Panc1 (cell line): ENCODE measurements around the gene SERINC3. TPM values are rescaled to one million over a fixed set of nuclear protein-coding genes. Genes with fewer than 3 reads are reported as not detected.

Source experiments
- ATAC-seq: fragments of 200-7000 bp; cut with Tn5 transposase; 2 replicates; pipeline ENCODE4 v1.9.1; 2020; ENCODE audit warnings: mild to moderate bottlenecking, moderate library complexity
- BruUV-seq: library from RNA; stranded (reverse); fragments of 400-500 nt; replicated peaks from 2 replicates; lab custom pipeline; 2021; lab: Mats Ljungman, UMichigan
- CTCF ChIA-PET: fragments of 300-600 bp; sonication (Branson Sonifier 250); formaldehyde crosslinking; loops from one replicate; lab custom pipeline; 2022; ENCODE audit warnings: antibody characterized with exemption; lab: Charles Lee
- POLR2A ChIA-PET: fragments of 300-600 bp; sonication (Branson Sonifier 250); formaldehyde crosslinking; loops from one replicate; lab custom pipeline; 2022; ENCODE audit warnings: antibody characterized with exemption; lab: Charles Lee
- DNase-seq: peaks from one replicate; pipeline ENCODE4 v3.0.0-alpha.2; 2010; ENCODE audit warnings: low read depth, low spot score
- H3K27ac ChIP-seq: 2 replicates; pipeline ENCODE4 v1.5.1; 2011; ENCODE audit warnings: mild to moderate bottlenecking, low read length, inconsistent platforms
- H3K27me3 ChIP-seq: fragments of 200-500 bp; sonication (Bioruptor generic); 2 replicates; pipeline ENCODE4 v1.6.0; 2014; ENCODE audit warnings: low read length, inconsistent platforms; ENCODE audit not compliant: control insufficient read depth, insufficient read depth
- H3K36me3 ChIP-seq: fragments of 200-500 bp; sonication (Bioruptor generic); 2 replicates; pipeline ENCODE4 v1.5.1; 2014; ENCODE audit warnings: inconsistent platforms, mild to moderate bottlenecking, low read length, moderate library complexity; ENCODE audit not compliant: control insufficient read depth, insufficient read depth
- H3K4me1 ChIP-seq: 2 replicates; pipeline ENCODE4 v1.5.1; 2011; ENCODE audit warnings: inconsistent platforms, mild to moderate bottlenecking, low read length, moderate library complexity; ENCODE audit not compliant: control insufficient read depth, insufficient read depth
- H3K4me3 ChIP-seq, 2 experiments: 2 replicates each; pipeline ENCODE4 v1.5.1; 2011 to 2012; ENCODE audit warnings: low read depth in 2 of 2, low read length in 2 of 2, mild to moderate bottlenecking in 2 of 2, inconsistent platforms in 1 of 2, moderate library complexity in 1 of 2
- H3K9me3 ChIP-seq: fragments of 200-500 bp; sonication (Bioruptor generic); 2 replicates; pipeline ENCODE4 v1.5.1; 2014; ENCODE audit warnings: low read depth, mild to moderate bottlenecking, inconsistent platforms, low read length, moderate library complexity; ENCODE audit not compliant: control insufficient read depth, insufficient read depth
- POLR2AphosphoS5 ChIP-seq: IDR thresholded peaks from 2 replicates; pipeline ENCODE4 v1.6.1; 2012; ENCODE audit warnings: mild to moderate bottlenecking, low read depth, low read length, moderate library complexity
- SIN3A ChIP-seq: IDR thresholded peaks from 2 replicates; pipeline ENCODE4 v1.6.1; 2012; ENCODE audit warnings: low read depth, mild to moderate bottlenecking, low read length, moderate library complexity, borderline replicate concordance; ENCODE audit not compliant: insufficient read depth
- TCF7L2 ChIP-seq: IDR thresholded peaks from 2 replicates; pipeline ENCODE4 v1.6.1; 2011; ENCODE audit warnings: mild to moderate bottlenecking, low read depth, low read length, inconsistent platforms
- in situ Hi-C: cut with HindIII; loops from 2 replicates; pipeline ENCODE4 v1.10.0; 2016; ENCODE audit warnings: low sequenced_read_pairs, low pct_unique_long_range_greater_than_20kb
- intact Hi-C: fragments of 100-400 bp; cut with micrococcal nuclease; formaldehyde crosslinking; loops from one replicate; pipeline ENCODE4 v1.10.0; 2022; ENCODE audit not compliant: unreplicated experiment
- total RNA-seq: library from RNA; stranded (reverse); gene quantifications from one replicate; pipeline ENCODE4 v1.2.1, GENCODE V29; 2021; ENCODE audit not compliant: unreplicated experiment
- TF ChIP-seq, protein P1 (sequence below), 2 experiments: IDR thresholded peaks; 2 replicates each; pipeline ENCODE4 v1.6.1; 2011 to 2012; ENCODE audit warnings: low read depth in 2 of 2, control low read depth in 1 of 2, low read length in 1 of 2, mild to moderate bottlenecking in 1 of 2, moderate library complexity in 1 of 2; ENCODE audit not compliant: insufficient read depth in 1 of 2
- TF ChIP-seq, protein P2 (sequence below): fragments of 450-650 bp; IDR thresholded peaks from 2 replicates; pipeline ENCODE4 v1.5.1; 2017; ENCODE audit warnings: mild to moderate bottlenecking

The SERINC3 gene
- total RNA-seq, 1 experiment from 2014 or later = 76.4 TPM

DNA sequence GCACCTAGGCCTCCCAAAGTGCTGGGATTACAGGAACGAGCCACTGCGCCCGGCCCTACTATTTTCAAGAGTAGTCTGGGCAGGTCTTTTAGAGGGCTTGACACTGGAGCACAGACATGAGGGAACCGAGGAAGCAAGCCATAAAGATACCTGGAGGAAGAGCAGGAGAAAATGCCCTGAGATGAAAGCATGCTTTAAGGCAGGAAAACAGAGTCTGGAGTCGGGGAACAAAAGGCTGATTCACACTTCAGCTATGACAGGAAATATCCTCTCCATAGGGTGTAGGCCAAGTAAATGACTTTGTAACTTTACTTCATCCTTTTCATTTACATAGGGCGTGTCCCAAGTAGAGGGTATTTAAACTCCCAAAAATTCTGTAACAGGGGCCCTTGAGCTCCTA, 4.3 kb upstream of the SERINC3 start:
- DNase-seq (no peak), ATAC-seq (no peak)
- no peaks in the 10 kb centered on the region for H3K27me3 ChIP-seq
- POLR2A ChIA-PET = interaction anchor here (0.6 kb wide), 1 partner anchor 46 kb away, joined by 3 read pairs; no protein-coding TSS in a partner anchor
- BruUV-seq = no TSS peak
- in situ Hi-C loops = no loop called here
- no peaks in the 10 kb centered on the region; the same call in 1 of the 2 replicates for H3K36me3 ChIP-seq
- no peak overlapping the region for H3K27ac ChIP-seq
- H3K4me1 ChIP-seq = peaks cover 2% of the 10 kb centered on the region
- H3K4me3 ChIP-seq = no peak overlapping the region
- CTCF ChIA-PET = no interaction called here
- H3K9me3 ChIP-seq = no peaks in the 10 kb centered on the region
- TF ChIP-seq, protein P1, sequence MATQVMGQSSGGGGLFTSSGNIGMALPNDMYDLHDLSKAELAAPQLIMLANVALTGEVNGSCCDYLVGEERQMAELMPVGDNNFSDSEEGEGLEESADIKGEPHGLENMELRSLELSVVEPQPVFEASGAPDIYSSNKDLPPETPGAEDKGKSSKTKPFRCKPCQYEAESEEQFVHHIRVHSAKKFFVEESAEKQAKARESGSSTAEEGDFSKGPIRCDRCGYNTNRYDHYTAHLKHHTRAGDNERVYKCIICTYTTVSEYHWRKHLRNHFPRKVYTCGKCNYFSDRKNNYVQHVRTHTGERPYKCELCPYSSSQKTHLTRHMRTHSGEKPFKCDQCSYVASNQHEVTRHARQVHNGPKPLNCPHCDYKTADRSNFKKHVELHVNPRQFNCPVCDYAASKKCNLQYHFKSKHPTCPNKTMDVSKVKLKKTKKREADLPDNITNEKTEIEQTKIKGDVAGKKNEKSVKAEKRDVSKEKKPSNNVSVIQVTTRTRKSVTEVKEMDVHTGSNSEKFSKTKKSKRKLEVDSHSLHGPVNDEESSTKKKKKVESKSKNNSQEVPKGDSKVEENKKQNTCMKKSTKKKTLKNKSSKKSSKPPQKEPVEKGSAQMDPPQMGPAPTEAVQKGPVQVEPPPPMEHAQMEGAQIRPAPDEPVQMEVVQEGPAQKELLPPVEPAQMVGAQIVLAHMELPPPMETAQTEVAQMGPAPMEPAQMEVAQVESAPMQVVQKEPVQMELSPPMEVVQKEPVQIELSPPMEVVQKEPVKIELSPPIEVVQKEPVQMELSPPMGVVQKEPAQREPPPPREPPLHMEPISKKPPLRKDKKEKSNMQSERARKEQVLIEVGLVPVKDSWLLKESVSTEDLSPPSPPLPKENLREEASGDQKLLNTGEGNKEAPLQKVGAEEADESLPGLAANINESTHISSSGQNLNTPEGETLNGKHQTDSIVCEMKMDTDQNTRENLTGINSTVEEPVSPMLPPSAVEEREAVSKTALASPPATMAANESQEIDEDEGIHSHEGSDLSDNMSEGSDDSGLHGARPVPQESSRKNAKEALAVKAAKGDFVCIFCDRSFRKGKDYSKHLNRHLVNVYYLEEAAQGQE (IDR thresholded peaks at IDR 0.05; ENCODE audit: insufficient read depth in 1 of 2, low read depth in 2 of 2, low read length in 1 of 2) = no peak
- no peak for TF ChIP-seq POLR2AphosphoS5
- TF ChIP-seq, protein P2, sequence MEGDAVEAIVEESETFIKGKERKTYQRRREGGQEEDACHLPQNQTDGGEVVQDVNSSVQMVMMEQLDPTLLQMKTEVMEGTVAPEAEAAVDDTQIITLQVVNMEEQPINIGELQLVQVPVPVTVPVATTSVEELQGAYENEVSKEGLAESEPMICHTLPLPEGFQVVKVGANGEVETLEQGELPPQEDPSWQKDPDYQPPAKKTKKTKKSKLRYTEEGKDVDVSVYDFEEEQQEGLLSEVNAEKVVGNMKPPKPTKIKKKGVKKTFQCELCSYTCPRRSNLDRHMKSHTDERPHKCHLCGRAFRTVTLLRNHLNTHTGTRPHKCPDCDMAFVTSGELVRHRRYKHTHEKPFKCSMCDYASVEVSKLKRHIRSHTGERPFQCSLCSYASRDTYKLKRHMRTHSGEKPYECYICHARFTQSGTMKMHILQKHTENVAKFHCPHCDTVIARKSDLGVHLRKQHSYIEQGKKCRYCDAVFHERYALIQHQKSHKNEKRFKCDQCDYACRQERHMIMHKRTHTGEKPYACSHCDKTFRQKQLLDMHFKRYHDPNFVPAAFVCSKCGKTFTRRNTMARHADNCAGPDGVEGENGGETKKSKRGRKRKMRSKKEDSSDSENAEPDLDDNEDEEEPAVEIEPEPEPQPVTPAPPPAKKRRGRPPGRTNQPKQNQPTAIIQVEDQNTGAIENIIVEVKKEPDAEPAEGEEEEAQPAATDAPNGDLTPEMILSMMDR = no peak
- no peak for TF ChIP-seq SIN3A
- TF ChIP-seq TCF7L2 = no peak
- intact Hi-C loops = no loop called here

DNA sequence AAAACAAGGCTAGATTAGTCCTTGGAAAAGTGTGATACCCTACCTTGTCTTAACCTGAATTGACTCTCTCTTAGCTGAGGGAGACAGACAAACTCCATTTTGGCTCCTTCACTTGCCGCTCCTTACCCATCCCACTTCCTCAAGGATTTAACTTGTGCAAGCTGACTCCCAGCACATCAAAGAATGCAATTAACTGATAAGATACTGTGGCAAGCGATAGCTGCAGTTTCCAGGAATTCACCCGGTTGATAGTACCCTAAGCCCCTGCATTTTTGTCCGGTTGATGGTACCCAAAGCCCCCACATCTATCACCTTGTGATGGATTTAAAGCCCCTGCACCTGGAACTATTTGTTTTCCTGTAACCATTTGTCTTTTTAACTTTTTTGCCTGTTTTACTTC, 1.9 kb upstream of the SERINC3 start:
- in situ Hi-C loops (no loop called here), intact Hi-C loops (no loop called here)
- Histone ChIP-seq H3K27me3 (no peaks in the 10 kb centered on the region), H3K9me3 (no peaks in the 10 kb centered on the region), H3K4me1 (peaks cover 7% of the 10 kb centered on the region; the same call in 1 of the 2 replicates), H3K36me3 (no peaks in the 10 kb centered on the region; the same call in 1 of the 2 replicates), H3K27ac (no peak overlapping the region; the same call in 1 of the 2 replicates), H3K4me3 (no peak overlapping the region)
- BruUV-seq = no TSS peak
- ChIA-PET POLR2A (no interaction called here), CTCF (no interaction called here)
- TF ChIP-seq SIN3A (no peak), TCF7L2 (no peak), POLR2AphosphoS5 (no peak)
- TF ChIP-seq, protein P1 (IDR thresholded peaks at IDR 0.05; ENCODE audit: insufficient read depth in 1 of 2, low read depth in 2 of 2, low read length in 1 of 2) = no peak
- TF ChIP-seq, protein P2 = no peak
- DNase-seq = no peak
- no peak for ATAC-seq
